ENCODE data around the gene TMEM88.
"Not testable (repeated sequence)": the region's sequence is repeated elsewhere in the genome, so short reads cannot be mapped to it uniquely, and the experiment has no call there.

TMEM88 gene

GRCh38 chr17:7856811-7857712 is 2.2 kb downstream of the TMEM88 start, which contains the start of gene NAA38:
TSS of gene NAA38 (minus strand) at chr17:7857559. CDS start at chr17:7857463, 96 bp downstream.
- DNase-seq, result peak; percentile 98

- DNase-seq, result peak; percentile 94
Observed at GRCh38 chr17:7857713-7858521, 3.1 kb downstream of the TMEM88 start, which contains the start of gene CYB5D1. TSS of gene CYB5D1 (plus strand) at chr17:7858003. CDS start at chr17:7858135, 132 bp downstream.

- peak; percentile 47 for DNase-seq
Observed at GRCh38 chr17:7858522-7858810, 3.6 kb downstream of the TMEM88 start.

DNA sequence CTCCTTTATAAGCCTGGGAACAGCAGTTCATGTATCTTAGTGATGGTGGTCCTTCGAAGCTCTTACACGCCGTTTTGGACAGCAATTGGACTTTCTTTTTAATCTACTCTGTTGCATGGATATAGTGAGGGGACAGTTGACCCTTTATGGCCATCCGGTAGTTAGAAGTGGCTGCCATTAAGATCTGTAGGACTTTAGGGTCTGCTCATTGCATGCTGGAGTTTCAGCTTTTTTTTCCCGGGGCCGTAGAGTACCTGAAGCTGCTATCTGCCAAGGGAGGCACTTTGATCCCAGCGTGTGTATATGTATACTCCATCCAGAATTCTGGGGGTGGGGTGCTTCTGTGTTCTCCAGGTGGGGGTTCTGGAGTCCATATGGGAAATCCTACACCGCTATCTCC is 4.2 kb downstream of the TMEM88 start:
- DNase-seq, result no peak

- peak; percentile 51 for DNase-seq
Observed at GRCh38 chr17:7862692-7863437, 8.0 kb downstream of the TMEM88 start.

DNA sequence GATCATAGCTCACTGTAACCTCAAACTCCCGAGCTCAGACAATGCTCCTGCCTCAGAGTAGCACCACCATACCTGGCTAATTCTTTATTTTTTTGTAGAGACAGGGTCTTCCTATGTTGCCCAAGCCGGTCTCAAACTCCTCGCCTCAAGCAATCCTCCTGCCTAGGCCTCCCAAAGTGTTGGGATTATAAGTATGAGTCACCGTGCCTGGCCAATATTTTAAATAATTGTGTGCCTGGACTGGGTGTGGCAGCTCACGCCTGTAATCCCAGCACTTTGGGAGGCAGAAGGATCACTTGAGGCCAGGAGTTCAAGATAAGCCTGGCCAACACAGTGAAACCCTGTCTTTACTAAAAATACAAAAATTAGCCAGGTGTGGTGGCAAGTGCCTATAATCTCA is 9.5 kb downstream of the TMEM88 start:
- not testable (repeated sequence) for DNase-seq

DNA sequence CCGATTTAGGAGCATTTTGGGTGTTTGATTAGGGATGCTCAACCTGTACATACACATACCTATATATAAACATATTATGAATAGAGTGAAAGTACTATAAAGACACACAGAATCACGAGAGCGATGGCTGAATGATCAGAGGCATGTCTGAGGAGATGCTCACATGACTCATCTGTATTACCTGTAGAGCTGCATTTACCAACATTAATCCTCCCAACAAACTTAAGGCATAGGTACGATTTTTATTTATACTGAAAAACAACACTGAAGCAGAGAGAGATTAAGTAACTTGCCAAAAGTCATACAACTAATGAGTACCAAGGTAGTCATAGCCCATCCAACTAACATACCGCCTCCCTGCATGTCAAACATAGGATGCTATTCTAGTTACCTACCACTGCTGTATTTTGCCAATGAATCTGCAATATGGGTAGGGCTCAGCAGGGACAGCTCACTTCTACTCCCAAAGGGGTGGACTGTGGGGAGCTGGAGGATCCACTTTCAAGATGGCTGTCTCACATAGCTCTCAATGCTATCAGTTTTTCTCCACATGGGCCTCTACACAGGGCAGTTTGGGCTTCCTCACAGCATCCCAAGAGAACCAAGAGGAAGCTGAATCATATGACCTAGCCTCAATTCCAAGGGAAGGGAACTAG is 10.3 kb downstream of the TMEM88 start:
- DNase-seq, result no peak

DNA sequence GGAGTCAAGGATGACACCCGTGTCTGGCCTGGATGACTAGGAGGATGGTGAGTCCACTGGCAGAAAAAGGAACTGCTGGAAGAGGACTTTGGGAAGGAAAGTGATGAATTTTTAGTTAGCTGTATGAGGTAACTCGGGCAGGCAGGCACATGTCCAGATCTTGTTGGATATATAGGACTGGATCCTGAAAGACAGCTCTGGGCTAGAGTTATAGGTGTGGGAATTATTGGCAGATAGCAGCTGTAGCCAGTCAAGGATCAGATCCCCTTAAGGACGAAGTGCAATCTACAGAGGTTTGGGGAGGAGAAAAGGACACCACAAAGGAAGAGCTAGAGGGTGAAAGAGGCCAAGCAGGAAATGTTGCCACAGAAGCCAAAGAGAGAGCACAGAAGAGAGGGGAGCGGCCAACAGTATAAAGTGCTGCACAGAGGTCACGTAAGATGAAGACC is 13.0 kb downstream of the TMEM88 start:
- no peak for DNase-seq

GRCh38 chr17:7873051-7873450 is 18.2 kb downstream of the TMEM88 start:
- no peak for DNase-seq

DNA sequence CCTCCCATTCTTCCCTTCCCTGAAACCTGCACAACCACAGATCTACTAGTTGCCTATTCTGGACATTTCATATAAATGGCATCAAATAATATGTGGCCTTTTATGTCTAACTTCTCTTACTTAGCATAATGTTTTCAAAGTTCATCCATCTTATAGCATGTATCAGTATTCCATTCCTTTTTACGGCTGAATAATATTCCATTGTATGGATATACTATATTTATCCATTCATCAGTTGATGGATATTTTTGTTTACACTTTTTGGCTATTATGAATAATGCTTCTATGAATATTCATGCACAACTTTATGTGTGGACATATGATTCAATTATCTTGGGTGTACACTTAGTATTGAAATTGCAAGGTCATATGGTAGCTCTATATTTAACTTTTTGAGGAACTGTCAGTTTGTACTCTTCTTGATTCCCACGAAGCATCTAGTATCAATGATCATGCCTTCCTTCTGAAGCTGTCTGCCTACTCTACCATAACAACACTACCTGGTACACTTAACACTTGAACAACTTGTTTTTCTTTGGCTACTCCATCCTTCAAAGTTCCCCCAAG is 21.0 kb downstream of the TMEM88 start:
- DNase-seq, result no peak

- no peak for DNase-seq
Observed at GRCh38 chr17:7878234-7878633, 23.4 kb downstream of the TMEM88 start.

DNA sequence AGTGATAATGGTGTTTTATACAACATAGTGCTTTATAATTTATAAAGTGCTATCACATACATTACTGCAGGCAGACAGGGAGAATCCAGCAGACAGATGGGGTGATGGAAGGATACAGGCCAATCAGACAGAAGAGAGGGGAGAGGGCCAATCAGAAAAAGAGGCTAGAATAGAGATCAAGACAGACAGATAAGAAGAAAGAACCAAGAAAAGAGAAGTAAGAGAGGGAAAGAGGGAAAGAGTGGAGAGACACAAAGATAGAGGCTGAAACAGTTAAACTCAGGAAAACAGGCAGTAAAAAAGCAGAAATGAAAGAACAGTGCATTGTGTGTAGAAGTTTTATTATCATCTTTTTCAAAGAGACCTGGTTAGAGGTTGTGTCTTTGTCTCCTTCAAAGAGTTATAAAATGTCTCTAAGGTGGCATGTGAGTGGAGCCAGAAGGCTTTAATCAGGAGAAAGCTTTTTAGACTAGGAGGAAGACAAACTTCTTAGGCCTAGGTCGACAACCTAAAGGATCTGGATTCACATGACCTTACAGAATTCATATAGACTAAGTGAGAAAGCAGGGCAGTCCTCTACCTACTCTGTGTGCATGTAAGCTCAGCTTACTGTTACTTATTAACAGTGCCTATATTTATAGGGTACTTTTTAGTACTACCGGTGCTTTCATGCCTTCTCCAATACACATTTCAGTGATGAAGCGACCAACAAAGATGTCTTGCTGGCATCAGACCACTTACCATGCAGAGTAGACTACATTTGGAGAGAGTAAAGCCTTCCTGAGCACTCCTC is 25.4 kb downstream of the TMEM88 start:
- DNase-seq, result no peak

DNA sequence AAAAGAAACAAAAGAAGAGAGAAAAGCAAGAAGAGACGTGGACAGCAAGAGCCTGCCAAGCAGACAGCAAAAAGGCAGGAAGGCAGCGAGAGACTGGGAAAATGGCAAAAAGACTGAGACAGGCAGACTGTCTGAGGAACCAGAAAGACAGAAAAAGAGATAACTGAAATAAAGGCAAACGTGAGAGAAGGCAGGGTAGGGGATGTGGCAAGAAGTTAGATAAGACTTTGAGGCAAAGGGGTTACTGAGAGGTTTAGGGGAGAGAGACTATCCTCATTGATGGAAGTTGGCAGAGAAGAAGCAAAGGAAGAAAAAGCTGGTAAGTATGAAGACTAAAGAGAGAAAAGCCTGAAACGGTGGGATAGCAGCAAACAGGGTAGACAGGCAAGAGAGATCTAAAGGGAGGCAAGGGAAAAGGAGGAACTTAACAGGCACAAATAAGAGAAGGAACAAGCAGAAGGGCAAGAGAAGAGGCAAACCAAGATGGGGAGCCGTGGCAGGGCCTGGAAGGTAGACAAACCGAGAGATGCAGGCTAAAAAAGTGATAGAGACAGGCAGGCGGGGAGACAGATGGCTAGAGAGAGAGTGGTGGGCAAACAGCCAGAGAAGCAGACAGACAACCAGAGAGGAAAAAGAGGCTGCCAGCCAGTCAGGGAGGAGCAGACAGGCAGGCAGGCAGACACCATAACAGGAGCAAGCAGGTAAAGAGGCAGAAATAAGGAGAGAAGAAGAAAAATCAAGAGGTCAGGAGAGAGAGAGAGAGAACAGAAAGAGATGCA is 26.6 kb downstream of the TMEM88 start:
- DNase-seq, result no peak

DNA sequence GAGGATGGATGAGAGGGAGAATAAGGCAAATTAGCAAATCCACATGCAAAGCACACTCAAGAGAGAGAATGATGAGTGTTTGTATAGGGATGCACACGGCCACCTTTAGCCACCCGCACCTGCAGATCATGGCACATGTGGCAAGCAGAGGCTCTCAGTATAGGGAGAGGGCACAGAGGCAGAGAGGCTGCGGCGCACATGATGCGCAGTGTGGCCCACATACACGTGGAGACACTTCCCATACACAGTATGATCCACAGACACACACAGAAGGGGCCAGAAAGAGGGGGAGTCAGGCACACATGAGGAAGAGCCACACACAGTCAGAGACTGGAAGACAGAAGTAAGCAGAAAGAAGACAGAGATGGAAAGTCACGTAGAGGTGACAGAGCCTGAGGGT is 27.2 kb downstream of the TMEM88 start:
- no peak for DNase-seq

DNA sequence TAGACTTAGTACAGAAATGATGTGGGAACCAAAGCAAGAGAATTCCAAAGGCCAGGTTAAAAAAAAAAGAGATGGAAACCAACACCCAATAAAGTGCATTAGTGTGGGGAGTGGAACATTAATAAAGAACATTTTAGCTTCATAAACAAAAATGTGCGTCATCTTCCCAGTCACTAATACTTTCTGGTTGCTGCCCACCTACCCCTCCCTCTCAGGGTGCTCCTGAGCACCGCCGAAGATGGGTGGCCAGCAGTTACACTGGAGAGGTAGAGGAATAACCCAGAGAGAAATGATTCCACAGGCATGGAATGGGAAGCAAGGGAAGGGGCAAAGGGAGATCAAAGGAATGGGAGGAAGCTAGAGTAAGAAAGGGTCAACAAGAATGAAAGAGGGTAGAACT is 27.8 kb downstream of the TMEM88 start:
- no peak for DNase-seq

DNA sequence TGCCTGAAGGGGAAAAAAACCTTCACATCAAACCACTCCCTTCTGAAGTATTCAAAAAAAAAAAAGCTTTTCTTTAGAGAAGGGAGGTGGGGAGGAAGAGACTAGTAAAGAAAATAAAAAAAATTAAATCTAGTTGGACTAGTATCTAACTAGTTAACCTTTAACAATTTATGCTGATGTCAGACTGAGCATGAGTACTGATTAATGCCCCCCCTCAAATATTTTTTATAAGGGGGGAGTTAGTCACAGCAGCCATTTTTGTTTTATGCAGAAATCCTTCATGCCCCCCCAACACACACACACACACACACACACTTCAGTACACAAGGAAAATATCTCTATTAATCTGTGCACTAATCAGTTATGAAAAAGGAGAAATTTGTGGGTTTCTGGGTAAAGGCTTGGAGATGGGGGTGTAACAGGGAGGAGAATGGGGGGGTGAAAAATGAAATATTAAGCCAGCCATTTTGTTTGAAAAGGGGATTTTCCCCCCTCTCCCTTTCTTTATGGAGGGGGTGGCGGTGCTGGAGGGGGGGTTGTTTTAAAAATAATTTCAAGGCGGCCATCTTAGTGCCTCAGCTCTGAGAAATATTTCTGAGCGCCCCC is 29.0 kb downstream of the TMEM88 start:
- DNase-seq, result peak; percentile 22

- peak; percentile 29 for DNase-seq
Observed at GRCh38 chr17:7884581-7885366, 29.9 kb downstream of the TMEM88 start.

GRCh38 chr17:7885367-7886226 is 30.7 kb downstream of the TMEM88 start:
- peak; percentile 47 for DNase-seq
